Embryonic facial prominence (tissue), 1 donor: ENCODE measurements around the gene PLXNB2.
"Not testable (repeated sequence)": the region's sequence is repeated elsewhere in the genome, so short reads cannot be mapped to it uniquely, and the experiment has no call there.

Source experiments
- DNase-seq: peaks from one replicate; pipeline ENCODE4 v3.0.0-alpha.2; 2016; ENCODE audit errors: extremely low spot score

PLXNB2 gene

GRCh38 chr22:50325444-50326224 is 18.2 kb upstream of the PLXNB2 start:
- no peak for DNase-seq

- DNase-seq, result no peak
Measured at GRCh38 chr22:50323900-50324299, 16.5 kb upstream of the PLXNB2 start.

DNA sequence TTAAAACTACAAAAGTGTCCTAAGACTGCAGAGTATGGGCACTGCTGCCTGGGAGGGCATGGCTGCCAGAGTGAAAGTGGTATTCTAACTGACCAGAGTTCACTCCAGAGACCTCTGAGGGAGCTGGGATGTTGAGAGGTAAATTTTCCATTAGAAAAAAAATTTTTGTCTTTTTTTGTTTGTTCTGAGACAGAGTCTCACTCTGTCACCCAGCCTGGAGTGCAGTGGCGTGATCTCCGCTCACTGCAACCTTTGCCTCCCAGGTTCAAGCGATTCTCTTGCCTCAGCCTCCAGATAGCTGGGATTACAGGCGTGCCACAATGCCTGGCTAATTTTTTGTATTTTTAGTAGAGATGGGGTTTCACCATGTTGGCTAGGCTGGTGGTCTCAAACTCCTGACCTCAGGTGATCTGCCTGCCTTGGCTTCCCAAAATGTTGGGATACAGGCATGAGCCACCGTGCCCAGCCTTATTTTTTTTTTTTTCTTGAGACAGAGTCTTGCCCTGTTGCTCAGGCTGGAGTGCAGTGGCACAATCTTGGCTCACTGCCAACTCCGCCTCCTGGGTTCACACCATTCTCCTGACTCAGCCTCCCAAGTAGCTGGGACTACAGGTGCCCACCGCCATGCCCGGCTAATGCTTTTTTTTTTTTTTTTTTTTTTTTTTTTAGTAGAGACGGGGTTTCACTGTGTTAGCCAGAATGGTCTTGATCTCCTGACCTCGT is 15.1 kb upstream of the PLXNB2 start:
- DNase-seq, result not testable (repeated sequence)

DNA sequence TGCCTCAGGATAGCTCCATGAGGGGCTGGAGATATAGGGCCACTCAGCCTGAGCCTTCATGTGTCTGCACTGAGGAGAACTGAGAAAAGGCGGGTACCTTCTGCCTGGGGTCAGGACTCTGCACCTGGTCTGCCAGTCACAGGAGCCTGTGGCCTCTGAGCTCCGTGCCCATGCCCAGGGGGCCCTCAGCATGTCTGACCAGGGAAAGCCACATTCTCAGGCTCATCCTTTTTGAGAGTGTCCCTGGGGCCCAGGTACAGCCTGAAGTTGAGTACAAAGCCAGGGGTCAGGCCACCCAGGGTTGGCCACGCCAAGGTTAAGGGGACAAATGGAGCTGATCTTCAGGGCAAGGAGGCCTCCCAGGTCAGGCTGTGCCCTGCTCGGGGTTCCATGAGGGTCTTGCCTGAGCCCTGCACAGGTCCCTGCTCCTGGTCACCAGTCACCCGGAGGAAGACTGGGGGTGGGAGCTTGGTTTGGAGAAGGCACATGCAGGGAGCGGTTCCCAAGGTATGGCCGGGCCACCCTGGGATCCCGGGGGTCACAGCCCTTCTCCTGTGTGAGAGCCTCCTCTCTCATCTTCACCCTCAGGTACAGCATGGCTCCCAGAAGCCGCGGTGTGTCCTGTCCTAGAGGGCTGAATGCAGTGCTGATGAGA is 13.4 kb upstream of the PLXNB2 start:
- no peak for DNase-seq

- DNase-seq, result no peak
Measured at GRCh38 chr22:50320116-50320515, 12.7 kb upstream of the PLXNB2 start.

DNA sequence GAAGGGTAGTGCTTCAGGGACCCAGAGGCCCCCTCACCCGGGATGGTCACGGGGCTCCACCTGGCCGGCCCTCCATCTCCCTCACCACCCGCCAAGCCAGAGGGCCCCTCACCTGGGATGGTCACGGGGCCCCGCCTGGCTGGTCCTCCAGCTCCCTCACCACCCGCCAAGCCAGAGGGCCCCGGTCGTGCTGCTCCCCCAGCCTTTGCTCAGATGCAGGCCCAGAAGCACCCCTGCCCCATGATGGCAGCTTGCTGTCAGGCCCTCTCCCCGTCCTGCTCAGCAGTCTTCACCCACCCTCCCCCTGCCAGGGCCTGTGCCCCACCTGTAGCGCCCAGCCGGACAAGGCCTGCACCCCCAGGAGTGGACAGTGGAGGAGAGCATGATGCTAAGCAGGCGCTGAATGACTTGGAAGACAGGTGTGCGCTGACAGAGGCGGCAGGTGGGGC is 12.1 kb upstream of the PLXNB2 start:
- no peak for DNase-seq

DNA sequence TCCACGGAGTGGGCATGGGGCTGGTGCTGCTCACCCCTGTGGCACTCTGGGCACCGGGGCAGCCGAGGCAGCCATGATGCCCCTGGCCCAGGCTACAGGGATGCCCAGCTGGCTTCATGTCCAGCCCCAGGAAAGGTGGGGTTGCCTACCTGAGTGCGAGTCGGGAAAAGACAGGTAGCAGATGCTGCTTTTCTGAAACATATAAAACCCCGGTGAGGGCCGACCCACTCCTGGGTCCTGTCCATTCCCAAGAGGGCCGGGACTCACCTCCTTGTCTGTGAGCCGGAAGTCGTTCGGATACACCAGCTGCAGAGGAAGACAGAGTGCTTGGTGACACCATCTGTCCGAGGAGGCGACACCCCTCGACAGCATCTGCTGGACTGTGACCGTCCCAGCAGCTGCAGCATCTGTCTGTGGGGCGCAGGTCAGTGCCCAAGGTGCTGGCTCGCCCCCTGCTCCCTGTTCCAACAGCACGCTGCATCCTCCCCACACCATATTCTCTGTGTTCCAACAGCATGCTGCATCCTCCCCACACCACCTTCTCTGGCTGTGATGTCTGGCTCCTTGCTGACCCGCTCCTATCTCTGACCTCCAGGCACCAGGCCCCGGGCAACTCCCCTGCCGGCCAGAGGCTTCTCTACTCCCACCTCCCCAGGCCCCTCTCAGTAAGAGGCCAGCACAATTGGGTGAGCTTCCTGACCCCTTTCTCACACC is 11.4 kb upstream of the PLXNB2 start:
- no peak for DNase-seq

DNA sequence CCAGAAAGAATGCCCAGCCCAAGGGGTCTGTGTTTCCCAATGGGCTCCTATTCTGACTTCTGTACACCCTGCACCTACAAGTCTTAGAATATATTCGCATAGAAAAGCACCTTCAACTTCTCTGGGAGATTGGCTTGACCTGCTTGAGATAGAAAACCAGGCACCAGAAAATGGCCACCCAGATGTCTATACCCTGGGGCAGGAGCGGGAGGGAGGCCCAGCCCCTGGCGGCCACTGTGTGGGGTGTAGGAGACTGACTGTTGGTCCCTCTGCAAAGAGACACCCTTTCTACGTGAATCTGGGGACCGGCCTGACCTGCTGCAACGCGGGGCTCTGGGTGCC is 10.9 kb upstream of the PLXNB2 start:
- DNase-seq, result no peak

DNA sequence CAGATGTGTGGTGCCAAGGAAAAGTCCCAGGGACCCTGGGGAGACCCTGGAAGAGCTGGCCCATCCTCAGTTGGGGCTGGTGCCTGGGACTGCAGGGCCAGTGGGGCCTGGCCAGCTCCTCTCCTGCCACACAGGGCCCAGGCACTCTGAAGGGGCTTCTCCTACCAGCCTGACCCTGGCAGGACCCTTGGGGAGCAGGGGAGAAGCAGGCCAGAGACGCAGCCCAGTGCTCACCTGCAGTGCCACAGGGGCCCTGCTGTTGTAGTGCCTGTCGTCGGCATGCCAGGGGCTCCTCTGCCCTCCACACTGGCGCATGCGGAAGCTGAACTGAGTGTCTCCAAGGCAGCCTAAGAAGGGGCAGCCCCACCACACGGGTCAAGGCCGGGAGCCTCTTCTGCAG is 10.2 kb upstream of the PLXNB2 start:
- DNase-seq, result no peak

DNA sequence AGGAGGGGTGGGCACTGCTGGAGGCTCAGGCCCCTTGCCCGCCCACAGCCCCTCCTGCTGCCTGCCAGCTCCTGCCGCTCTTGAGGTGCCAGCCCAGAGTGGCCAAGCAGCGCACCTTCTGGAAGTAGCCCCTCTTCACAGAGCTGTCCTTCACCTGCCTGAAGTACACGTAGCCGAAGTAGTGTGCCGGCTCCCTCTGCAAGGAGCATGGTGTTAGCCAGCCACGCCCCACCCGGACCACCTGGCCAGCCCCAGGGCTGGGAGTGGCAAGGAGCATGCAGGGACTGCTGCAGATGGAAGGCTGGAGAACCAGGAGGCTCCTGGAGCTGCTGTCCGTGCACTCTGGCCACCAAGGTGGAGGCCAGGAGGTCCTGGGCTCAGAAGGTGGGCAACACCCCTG is 9.7 kb upstream of the PLXNB2 start:
- DNase-seq, result no peak

GRCh38 chr22:50316114-50317065 is 8.9 kb upstream of the PLXNB2 start:
- DNase-seq, result no peak

DNA sequence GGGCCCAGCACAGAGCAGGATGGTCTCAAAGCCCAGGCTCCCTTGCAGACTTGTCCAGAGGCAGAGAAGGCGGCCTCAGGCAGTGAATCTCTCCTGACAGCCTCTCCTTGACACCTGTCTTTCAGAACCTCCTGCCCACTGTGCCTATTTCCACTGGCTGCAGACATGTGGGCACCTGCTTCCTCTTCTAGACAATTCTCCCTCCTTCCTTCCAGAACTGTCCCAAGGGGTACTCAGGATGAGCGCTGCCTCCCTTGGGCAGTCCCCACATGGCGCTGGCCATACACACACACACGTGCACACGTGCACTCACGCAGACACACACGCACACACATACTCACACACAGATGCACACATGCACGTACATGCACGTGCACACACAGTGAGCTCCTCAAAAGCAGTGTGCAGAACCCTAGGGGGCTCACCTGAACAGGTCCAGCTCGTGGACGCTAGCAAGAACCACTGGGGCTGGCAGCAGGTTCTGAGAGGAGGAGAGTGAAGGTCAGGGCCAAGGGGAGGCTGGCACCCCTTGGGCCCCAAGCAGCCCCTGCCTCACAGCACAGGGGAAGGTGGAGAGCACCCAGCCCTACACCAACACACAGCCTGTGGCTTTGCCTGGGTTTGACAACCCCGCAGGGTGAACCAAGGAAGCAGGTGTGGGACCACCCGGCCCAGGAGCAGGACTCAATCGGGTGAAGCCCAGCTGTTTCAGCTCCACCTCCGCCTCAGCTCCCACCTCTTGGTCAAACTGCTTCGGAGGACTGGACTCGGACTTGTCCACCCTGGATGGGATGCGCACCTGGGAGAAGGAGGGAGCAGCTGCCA is 8.1 kb upstream of the PLXNB2 start:
- no peak for DNase-seq

DNA sequence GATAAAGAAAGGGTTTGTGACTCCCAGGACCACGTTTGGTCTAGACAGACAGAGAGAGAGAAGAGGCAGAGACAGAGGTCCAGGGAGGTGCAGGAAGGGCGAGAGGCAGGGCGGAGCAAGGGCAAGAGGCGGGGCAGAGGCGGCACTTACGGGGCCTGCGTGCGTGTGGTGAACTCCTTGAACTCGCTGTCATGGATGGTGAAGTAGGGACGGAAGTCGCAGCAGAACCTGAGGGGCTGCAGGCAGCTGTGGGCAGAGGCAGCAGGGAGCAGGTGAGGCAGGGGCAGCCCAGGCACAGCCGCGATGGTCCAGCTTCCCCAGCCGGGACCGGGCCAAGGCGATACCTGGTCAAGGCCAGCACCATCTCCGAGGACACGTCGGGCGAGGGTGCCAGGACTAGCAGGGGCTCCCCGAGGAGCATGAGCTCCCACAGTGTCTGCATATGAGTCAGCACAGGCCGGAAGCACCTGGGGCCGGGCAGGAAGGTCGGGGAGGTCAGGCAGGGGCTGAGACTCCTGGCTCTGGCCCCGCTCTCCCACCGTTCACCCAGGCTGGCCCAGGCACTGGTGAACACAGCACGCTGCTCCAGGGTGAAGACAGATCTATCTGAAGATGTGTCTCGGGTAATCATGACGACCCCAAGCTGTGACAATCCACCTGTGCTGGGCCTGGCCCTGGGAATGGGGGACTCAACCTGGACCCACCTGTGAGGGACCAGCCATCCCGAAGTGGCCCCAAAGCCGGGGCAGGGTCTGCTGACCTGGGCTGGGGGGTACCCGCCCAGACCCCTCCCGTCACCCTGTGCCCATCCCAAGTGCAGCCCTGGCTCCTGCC is 7.2 kb upstream of the PLXNB2 start:
- no peak for DNase-seq

- no peak for DNase-seq
Measured at GRCh38 chr22:50314081-50314454, 6.6 kb upstream of the PLXNB2 start.

GRCh38 chr22:50313600-50313999 is 6.2 kb upstream of the PLXNB2 start:
- no peak for DNase-seq

DNA sequence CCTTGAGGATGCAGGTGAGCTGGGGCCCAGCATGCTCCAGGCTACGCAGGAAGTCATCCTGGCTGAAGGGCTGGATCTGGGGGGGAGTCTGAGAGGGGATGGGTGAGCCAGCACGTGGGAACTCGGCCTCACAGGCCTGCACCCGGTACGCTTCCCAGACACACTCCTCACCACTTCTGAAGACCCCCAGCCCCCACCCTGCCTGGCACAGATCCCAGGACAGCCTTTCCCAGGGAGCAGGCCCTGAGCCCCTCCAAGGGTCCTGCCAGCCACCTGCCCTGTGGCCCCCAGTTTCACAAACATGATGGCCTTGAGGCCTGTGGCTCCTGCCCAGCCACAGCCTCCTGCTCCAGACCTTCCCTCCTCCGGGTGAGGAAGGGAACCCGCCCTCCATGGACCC is 5.6 kb upstream of the PLXNB2 start:
- DNase-seq, result no peak

GRCh38 chr22:50312371-50312770 is 4.9 kb upstream of the PLXNB2 start:
- DNase-seq, result no peak

GRCh38 chr22:50311606-50312351 is 4.3 kb upstream of the PLXNB2 start:
- DNase-seq, result no peak
